Transverse colon (tissue), 4 donors: Measurements from ENCODE around the gene CCL21. TPM values are rescaled to one million over a fixed set of nuclear protein-coding genes. Genes with fewer than 3 reads are reported as not detected.

Experiments
- DNase-seq: peaks from one replicate; pipeline ENCODE4 v3.0.0-alpha.2; 2019
- H3K27ac ChIP-seq, 4 donors: fragments of 200-600 bp; sonication (generic); 2 replicates each; pipeline ENCODE4 v1.5.1; 2016 to 2018; ENCODE audit warnings: inconsistent platforms in 4 of 4
- H3K27me3 ChIP-seq: fragments of 200-600 bp; sonication (generic); 2 replicates; pipeline ENCODE4 v1.5.1; 2017; ENCODE audit warnings: inconsistent platforms
- H3K36me3 ChIP-seq, 4 donors: fragments of 200-600 bp; sonication (generic); 2 replicates each; pipeline ENCODE4 v1.5.1; 2017 to 2019; ENCODE audit warnings: inconsistent platforms in 4 of 4
- H3K4me1 ChIP-seq, 4 donors: fragments of 200-600 bp; sonication (generic); 2 replicates each; pipeline ENCODE4 v1.5.1; 2017 to 2020; ENCODE audit warnings: inconsistent platforms in 4 of 4
- H3K4me3 ChIP-seq, 4 donors: fragments of 200-600 bp; sonication (generic); 1 replicate in 1 of 4; 2 replicates in 3 of 4; pipeline versions ENCODE4 v1.5.1 to v1.6.1; 2017 to 2019; ENCODE audit warnings: inconsistent platforms in 4 of 4
- H3K9me3 ChIP-seq, 2 donors: fragments of 200-600 bp; sonication (generic); 2 replicates each; pipeline ENCODE4 v1.5.1; 2017 to 2019; ENCODE audit warnings: inconsistent platforms in 2 of 2
- CTCF ChIP-seq, 5 experiments: fragments of 200-600 bp in 3 of 5; fragments of 450-650 bp in 2 of 5; sonication (generic) in 3 of 5; IDR thresholded peaks; 1 replicate in 2 of 5; 2 replicates in 3 of 5; pipeline ENCODE4 v1.5.1; 2016 to 2017; ENCODE audit warnings: antibody characterized with exemption in 5 of 5, inconsistent platforms in 3 of 5, mild to moderate bottlenecking in 2 of 5, moderate library complexity in 1 of 5
- EP300 ChIP-seq: sonication (generic); formaldehyde crosslinking; IDR thresholded peaks from one replicate; pipeline ENCODE4 v1.6.1; 2017; ENCODE audit warnings: antibody characterized with exemption, low read depth
- POLR2A ChIP-seq: fragments of 450-650 bp; IDR thresholded peaks from one replicate; pipeline ENCODE4 v1.6.1; 2016; ENCODE audit warnings: antibody characterized with exemption, mild to moderate bottlenecking, moderate library complexity
- POLR2AphosphoS5 ChIP-seq, 3 donors: sonication (generic); formaldehyde crosslinking; IDR thresholded peaks; one replicate each; pipeline ENCODE4 v1.6.1; 2016; ENCODE audit warnings: antibody characterized with exemption in 3 of 3
- WGBS, 2 donors: methylation state at CpG; one replicate each; pipeline ENCODE4 v1.1.5; 2018; ENCODE audit warnings: low coverage in 1 of 2; 5-methylcytosine and 5-hydroxymethylcytosine counted together
- in situ Hi-C, 4 donors: fragments of 200-750 bp; cut with MboI; loops; one replicate each; pipeline versions ENCODE4 v1.15.0 to v1.15.1; 2017; ENCODE audit warnings: low sequenced_read_pairs in 3 of 4, low pct_ligation_motif_present in 1 of 4, low pct_unique_long_range_greater_than_20kb in 1 of 4
- intact Hi-C: fragments of 100-400 bp; cut with DNase I; formaldehyde crosslinking; loops from one replicate; pipeline ENCODE4 v1.15.1; 2023; ENCODE audit warnings: low total_unique reads
- total RNA-seq, 4 donors: library from RNA; depleted of rRNA; stranded (reverse); fragments of >200 nt; gene quantifications; one replicate each; pipeline ENCODE4 v1.1.0, GENCODE V29; 2016

The CCL21 gene
- total RNA-seq, 4 donors from 2014 or later, result 45.4 to 123 (median 60.1) TPM

- Histone ChIP-seq H3K9me3 (no peaks in the 10 kb centered on the region), H3K27me3 (no peaks in the 10 kb centered on the region), H3K4me3 (no peak overlapping the region), H3K4me1 (no peaks in the 10 kb centered on the region), H3K27ac (no peak overlapping the region), H3K36me3 (no peaks in the 10 kb centered on the region)
- WGBS, 2 donors, result 85 to 88% methylated on average over 8 of the region's 8 CpGs
- no peak for DNase-seq
- in situ Hi-C loops, result no loop called here
- TF ChIP-seq POLR2AphosphoS5 (IDR thresholded peaks at IDR 0.05), result no peak
- TF ChIP-seq POLR2A, result no peak
- TF ChIP-seq CTCF (IDR thresholded peaks at IDR 0.05), result no peak
- no peak for TF ChIP-seq EP300
- intact Hi-C loops, result no loop called here
These were observed 9.3 kb upstream of the CCL21 start for GRCh38 chr9:34719021-34719768.

GRCh38 chr9:34717996-34718614, 8.2 kb upstream of the CCL21 start:
- H3K4me1 ChIP-seq, result no peaks in the 10 kb centered on the region
- no peak for TF ChIP-seq POLR2AphosphoS5 (IDR thresholded peaks at IDR 0.05)
- TF ChIP-seq EP300, result no peak
- TF ChIP-seq POLR2A, result no peak
- TF ChIP-seq CTCF (IDR thresholded peaks at IDR 0.05), result no peak
- intact Hi-C loops (no loop called here), in situ Hi-C loops (no loop called here)
- no peaks in the 10 kb centered on the region for H3K36me3 ChIP-seq
- 53% methylated on average over 3 of the region's 3 CpGs; no CpG with 5 or more reads in 1 of the 2 donors for WGBS, 2 donors
- no peak overlapping the region for H3K27ac ChIP-seq
- no peak overlapping the region for H3K4me3 ChIP-seq
- no peak for DNase-seq
- no peaks in the 10 kb centered on the region for H3K27me3 ChIP-seq
- no peaks in the 10 kb centered on the region for H3K9me3 ChIP-seq

- Histone ChIP-seq H3K27me3 (no peaks in the 10 kb centered on the region), H3K4me3 (no peak overlapping the region), H3K27ac (no peak overlapping the region), H3K4me1 (no peaks in the 10 kb centered on the region), H3K9me3 (no peaks in the 10 kb centered on the region), H3K36me3 (no peaks in the 10 kb centered on the region)
- in situ Hi-C loops (no loop called here), intact Hi-C loops (no loop called here)
- TF ChIP-seq EP300, result no peak
- no peak for TF ChIP-seq POLR2AphosphoS5 (IDR thresholded peaks at IDR 0.05)
- TF ChIP-seq CTCF (IDR thresholded peaks at IDR 0.05), result no peak
- no peak for TF ChIP-seq POLR2A
- WGBS, 2 donors, result 76% methylated on average over 4 of the region's 4 CpGs; no CpG with 5 or more reads in 1 of the 2 donors
- no peak for DNase-seq
These were observed 6.8 kb upstream of the CCL21 start for GRCh38 chr9:34716711-34717110.

- no peaks in the 10 kb centered on the region for H3K27me3 ChIP-seq
- H3K4me3 ChIP-seq, result no peak overlapping the region
- no peaks in the 10 kb centered on the region for H3K4me1 ChIP-seq
- in situ Hi-C loops (no loop called here), intact Hi-C loops (no loop called here)
- no peak for DNase-seq
- WGBS, 2 donors, result 87% methylated on average over 7 of the region's 7 CpGs; no CpG with 5 or more reads in 1 of the 2 donors
- H3K27ac ChIP-seq, result no peak overlapping the region
- H3K36me3 ChIP-seq, result no peaks in the 10 kb centered on the region
- H3K9me3 ChIP-seq, result no peaks in the 10 kb centered on the region
- TF ChIP-seq EP300, result no peak
- TF ChIP-seq POLR2AphosphoS5 (IDR thresholded peaks at IDR 0.05), result no peak
- TF ChIP-seq CTCF (IDR thresholded peaks at IDR 0.05), result no peak
- no peak for TF ChIP-seq POLR2A
These were observed 5.8 kb upstream of the CCL21 start for GRCh38 chr9:34715639-34716215.
